GM12865 (cell line): Measurements from ENCODE around the gene ARHGEF19.

Experiments used
- DNase-seq: peaks from one replicate; pipeline ENCODE4 v3.0.0; 2010; ENCODE audit warnings: low read depth
- H3K4me3 ChIP-seq: 2 replicates; pipeline ENCODE4 v1.5.1; 2011; ENCODE audit warnings: mild to moderate bottlenecking, low read depth, low read length, control low read depth
- CTCF ChIP-seq: IDR thresholded peaks from 2 replicates; pipeline ENCODE4 v1.5.1; 2011; ENCODE audit warnings: low read length, control low read depth, low read depth, inconsistent platforms; ENCODE audit not compliant: insufficient read depth; ENCODE audit errors: missing control alignments

ARHGEF19 gene

GRCh38 chr1:16153096-16153998 is 59.1 kb downstream of the ARHGEF19 start:
- DNase-seq: no peak
- no peak for TF ChIP-seq CTCF
- H3K4me3 ChIP-seq: no peak overlapping the region

- DNase-seq: no peak
- no peak for TF ChIP-seq CTCF
- no peak overlapping the region for H3K4me3 ChIP-seq
Observed at GRCh38 chr1:16152481-16153087, 59.9 kb downstream of the ARHGEF19 start.

- TF ChIP-seq CTCF: no peak
- no peak overlapping the region for H3K4me3 ChIP-seq
- DNase-seq: no peak
Observed at GRCh38 chr1:16151995-16152384, 60.5 kb downstream of the ARHGEF19 start.

GRCh38 chr1:16151196-16151994 is 61.1 kb downstream of the ARHGEF19 start:
- no peak for TF ChIP-seq CTCF
- DNase-seq: no peak
- H3K4me3 ChIP-seq: no peak overlapping the region

GRCh38 chr1:16150508-16150907 is 61.9 kb downstream of the ARHGEF19 start:
- H3K4me3 ChIP-seq: no peak overlapping the region
- DNase-seq: no peak
- TF ChIP-seq CTCF: no peak

- DNase-seq: no peak
- no peak for TF ChIP-seq CTCF
- no peak overlapping the region for H3K4me3 ChIP-seq
Observed at GRCh38 chr1:16149702-16150488, 62.6 kb downstream of the ARHGEF19 start.
